RWPE1 (cell line): ENCODE results near the gene SEC16A.
A peak's percentile ranks its signal among the peaks of the same experiment; 100 is the strongest.

Source experiments
- CTCF ChIA-PET: fragments of 350-600 bp; sonication (Branson Sonifier 250); formaldehyde crosslinking; extraction: SDS; loops from one replicate; lab custom pipeline; 2021; lab: Yijun Ruan, JAX
- POLR2A ChIA-PET: fragments of 400-600 bp; formaldehyde crosslinking; extraction: SDS; loops from one replicate; lab custom pipeline; 2020; ENCODE audit warnings: antibody characterized with exemption; ENCODE audit not compliant: low non-redundant PET; lab: Yijun Ruan, JAX
- DNase-seq: peaks from one replicate; pipeline ENCODE4 v3.0.0; 2012; ENCODE audit warnings: low spot score
- H3K27ac ChIP-seq: fragments of 450-650 bp; 2 replicates; pipeline ENCODE4 v1.5.1; 2017
- TF ChIP-seq, protein P1 (sequence below): fragments of 450-650 bp; conservative IDR thresholded peaks from 2 replicates; pipeline ENCODE4 v1.5.1; 2017; ENCODE audit warnings: low read depth, mild to moderate bottlenecking

Gene SEC16A

DNA sequence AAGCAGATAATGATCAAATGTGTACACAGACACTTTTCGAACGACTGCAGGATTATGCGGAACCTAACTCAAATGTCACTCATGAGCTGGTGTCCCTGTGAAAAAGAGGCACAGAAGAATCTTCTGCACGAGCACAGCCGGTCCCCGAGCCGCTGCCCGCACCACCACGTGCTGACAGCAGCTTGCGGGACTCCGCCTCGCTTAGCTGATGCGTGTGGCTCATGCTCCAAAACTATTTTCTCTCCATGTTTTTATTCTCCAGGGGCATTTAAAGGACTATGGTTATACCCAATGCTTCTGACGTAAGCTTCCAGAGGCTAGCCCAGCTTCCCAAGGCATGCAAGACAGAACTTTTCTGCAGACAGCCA, 9.5 kb downstream of the SEC16A start:
- ChIA-PET POLR2A (no interaction called here), CTCF (no interaction called here)
- no peak for DNase-seq
- H3K27ac ChIP-seq: peak overlapping the region; percentile 16; the same call in 1 of the 2 replicates
- TF ChIP-seq, protein P1, sequence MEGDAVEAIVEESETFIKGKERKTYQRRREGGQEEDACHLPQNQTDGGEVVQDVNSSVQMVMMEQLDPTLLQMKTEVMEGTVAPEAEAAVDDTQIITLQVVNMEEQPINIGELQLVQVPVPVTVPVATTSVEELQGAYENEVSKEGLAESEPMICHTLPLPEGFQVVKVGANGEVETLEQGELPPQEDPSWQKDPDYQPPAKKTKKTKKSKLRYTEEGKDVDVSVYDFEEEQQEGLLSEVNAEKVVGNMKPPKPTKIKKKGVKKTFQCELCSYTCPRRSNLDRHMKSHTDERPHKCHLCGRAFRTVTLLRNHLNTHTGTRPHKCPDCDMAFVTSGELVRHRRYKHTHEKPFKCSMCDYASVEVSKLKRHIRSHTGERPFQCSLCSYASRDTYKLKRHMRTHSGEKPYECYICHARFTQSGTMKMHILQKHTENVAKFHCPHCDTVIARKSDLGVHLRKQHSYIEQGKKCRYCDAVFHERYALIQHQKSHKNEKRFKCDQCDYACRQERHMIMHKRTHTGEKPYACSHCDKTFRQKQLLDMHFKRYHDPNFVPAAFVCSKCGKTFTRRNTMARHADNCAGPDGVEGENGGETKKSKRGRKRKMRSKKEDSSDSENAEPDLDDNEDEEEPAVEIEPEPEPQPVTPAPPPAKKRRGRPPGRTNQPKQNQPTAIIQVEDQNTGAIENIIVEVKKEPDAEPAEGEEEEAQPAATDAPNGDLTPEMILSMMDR: no peak

DNA sequence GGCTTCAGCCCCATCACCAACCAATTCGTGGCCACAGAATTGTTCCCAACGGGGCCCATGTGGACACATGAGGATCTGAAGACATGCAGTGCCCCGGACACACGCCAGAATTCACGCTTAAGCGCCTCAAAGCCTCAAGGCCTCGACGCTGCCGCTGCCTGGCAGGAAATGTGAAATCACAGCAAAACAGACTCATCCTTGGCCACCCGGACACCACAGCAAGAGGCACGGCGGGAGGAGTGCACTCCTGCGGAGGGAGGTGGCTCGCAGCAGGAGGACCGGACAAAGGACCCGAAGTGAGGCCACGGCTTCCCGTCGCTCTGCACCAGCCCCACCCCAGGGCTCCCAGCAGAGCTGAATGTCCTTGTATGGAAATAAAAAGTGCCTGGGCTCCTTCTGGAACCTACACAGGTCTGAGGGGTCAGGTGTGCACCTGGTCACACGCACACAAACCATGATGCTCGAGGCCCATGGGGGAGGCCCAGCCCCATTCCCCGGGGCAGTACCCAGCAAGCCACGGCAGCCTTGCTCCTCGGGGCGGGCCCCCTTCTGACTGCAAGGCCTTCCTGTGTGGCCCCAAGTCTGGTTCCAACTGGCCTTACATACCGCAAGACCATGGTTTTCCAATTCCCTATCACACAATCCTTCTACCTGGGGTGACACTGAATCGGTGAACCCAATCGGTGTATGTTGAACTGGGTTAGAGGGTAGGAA, 10.0 kb downstream of the SEC16A start:
- peak overlapping the region; percentile 16 for H3K27ac ChIP-seq
- ChIA-PET CTCF (no interaction called here), POLR2A (no interaction called here)
- no peak for DNase-seq
- TF ChIP-seq, protein P1: no peak

DNA sequence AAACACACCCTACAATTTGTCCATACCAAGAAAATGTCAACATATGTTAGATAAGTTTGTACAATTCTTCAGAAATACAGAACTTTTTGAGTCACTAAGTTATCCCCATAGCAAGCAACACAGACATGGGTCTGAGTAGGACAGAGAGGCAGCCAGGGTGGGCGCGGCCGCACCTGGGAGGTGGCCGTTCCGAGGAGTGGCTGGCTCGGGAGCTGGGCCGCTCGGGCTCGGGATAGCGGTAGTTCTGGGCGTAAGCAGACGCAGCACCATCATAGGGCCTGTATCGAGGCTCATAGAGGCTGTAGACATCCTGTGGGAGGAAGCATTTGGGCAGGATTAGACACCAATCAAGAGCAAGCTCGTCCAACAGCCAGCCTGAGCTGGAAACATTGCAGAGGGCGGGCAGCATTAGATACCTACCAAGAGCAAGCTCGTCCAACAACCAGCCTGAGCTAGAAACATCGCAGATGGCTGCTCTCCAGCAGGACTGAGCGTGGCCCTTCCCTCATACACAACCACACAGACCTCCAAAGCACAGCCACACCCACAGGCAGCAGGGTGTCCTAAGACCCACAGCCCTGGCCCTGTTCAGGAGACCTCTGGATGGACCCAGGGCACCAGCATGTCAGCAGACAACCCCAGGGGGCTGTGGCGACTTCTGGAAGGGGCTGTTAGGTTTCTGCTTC, 10.9 kb downstream of the SEC16A start:
- CTCF ChIA-PET: no interaction called here
- TF ChIP-seq, protein P1: no peak
- no peak for DNase-seq
- H3K27ac ChIP-seq: peak overlapping the region; percentile 16
- POLR2A ChIA-PET: no interaction called here

DNA sequence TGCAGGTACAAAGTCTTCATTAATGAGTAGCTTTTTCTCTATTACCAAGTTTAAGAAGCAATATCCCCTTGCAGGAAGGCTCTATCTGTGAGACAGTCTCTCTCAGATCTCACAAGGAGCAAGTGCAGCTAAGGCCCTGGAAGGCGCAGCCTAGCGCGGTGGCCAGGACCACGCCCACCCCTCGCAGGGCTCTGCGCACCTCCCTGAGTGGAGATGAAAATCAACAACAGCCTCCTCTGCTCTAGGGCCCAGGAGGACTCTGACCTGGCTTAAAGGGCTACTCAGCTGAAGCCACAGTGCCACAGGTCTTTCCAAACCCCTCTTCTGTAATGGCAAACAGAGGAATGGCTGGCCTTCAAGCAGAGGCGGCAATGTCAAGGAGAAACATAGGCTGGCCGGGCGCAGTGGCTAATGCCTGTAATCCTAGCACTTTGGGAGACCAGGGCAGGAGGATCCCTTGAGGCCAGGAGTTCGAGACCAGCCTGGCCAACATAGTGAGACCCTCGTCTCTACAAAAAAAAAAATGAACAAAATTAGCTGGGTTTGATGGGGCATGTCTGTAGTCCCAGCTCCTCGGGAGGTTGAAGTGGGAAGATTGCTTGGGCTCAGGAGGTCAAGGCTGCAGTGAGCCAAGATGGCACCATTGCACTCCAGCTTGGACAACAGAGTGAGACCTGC, 11.9 kb downstream of the SEC16A start:
- no peak for DNase-seq
- TF ChIP-seq, protein P1: no peak
- POLR2A ChIA-PET: no interaction called here
- CTCF ChIA-PET: interaction anchor here (0.7 kb wide), 1 partner anchor 25 kb away, joined by 3 read pairs; no protein-coding TSS in a partner anchor
- H3K27ac ChIP-seq: peak overlapping the region; percentile 16; the same call in 1 of the 2 replicates

- TF ChIP-seq, protein P1: no peak
- CTCF ChIA-PET: interaction anchor here (0.6 to 0.7 kb wide), 2 partner anchors 24 to 33 kb away, joined by 3 read pairs; no protein-coding TSS in a partner anchor
- H3K27ac ChIP-seq: peak overlapping the region; percentile 7
- DNase-seq: no peak
- POLR2A ChIA-PET: no interaction called here
These were observed 12.5 kb downstream of the SEC16A start for GRCh38 chr9:136470356-136470755.

DNA sequence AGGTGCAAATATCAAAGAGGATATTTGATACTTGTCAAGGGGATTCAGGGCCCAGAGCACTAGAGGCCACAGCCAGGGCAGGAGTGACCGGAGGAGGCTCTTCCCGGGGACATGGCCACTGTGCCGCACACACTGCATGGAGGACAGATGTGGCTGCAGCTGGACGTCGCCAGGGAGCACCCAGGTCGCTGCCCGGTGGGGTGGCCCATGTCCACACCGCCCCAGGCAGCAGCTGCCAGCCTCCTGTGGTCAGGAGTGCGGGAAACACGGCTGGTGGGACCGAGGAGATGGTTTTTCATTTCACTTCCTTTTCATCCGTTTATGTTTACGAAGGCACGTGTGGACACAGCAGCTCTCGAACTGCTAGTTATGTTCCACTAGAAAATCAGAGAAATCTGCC, 15.1 kb downstream of the SEC16A start:
- no peak overlapping the region for H3K27ac ChIP-seq
- POLR2A ChIA-PET: no interaction called here

More for the DNA sequence above, 15.1 kb downstream of the SEC16A start:
- CTCF ChIA-PET: no interaction called here
- DNase-seq: no peak
- TF ChIP-seq, protein P1: no peak
